Umbilical cord (tissue), 1 donor: ENCODE results near the gene C2orf49. TPM values are rescaled to one million over a fixed set of nuclear protein-coding genes. Genes with fewer than 3 reads are reported as not detected.

ENCODE experiments used
- total RNA-seq: library from RNA; depleted of rRNA; stranded (reverse); fragments of >200 nt; gene quantifications from one replicate; pipeline ENCODE4 v1.2.3, GENCODE V29; 2014; ENCODE audit warnings: low replicate concordance; ENCODE audit not compliant: insufficient read depth

The C2orf49 gene
- total RNA-seq, 1 donor from 2014 or later: 23.8 TPM

Other genes starting within 250 kb of the C2orf49 start
- not detected for gene GPR45, start 95.8 kb upstream of the C2orf49 start, total RNA-seq
- gene TGFBRAP1, start 7.8 kb upstream of the C2orf49 start, total RNA-seq: 20.5 TPM
- gene FHL2, start 61.5 kb downstream of the C2orf49 start, total RNA-seq: 64.0 TPM